Upper lobe of left lung (tissue), 4 donors: Measurements from ENCODE around the gene LCOR.

Experiments used
- CTCF ChIP-seq, 6 experiments: fragments of 450-650 bp in 4 of 6; fragments of 200-600 bp in 2 of 6; sonication (generic) in 2 of 6; IDR thresholded peaks; one replicate each; pipeline ENCODE4 v1.5.1; 2016 to 2019; ENCODE audit warnings: antibody characterized with exemption in 6 of 6
- EP300 ChIP-seq, 4 donors: sonication (generic); formaldehyde crosslinking; IDR thresholded peaks; one replicate each; pipeline ENCODE4 v1.5.1; 2017; ENCODE audit warnings: antibody characterized with exemption in 4 of 4, control low read depth in 2 of 4
- POLR2A ChIP-seq, 4 donors: fragments of 450-650 bp; IDR thresholded peaks; one replicate each; pipeline ENCODE4 v1.5.1; 2016 to 2017; ENCODE audit warnings: antibody characterized with exemption in 4 of 4, mild to moderate bottlenecking in 2 of 4
- POLR2AphosphoS5 ChIP-seq, 2 donors: sonication (generic); formaldehyde crosslinking; IDR thresholded peaks; one replicate each; pipeline ENCODE4 v1.5.1; 2017; ENCODE audit warnings: antibody characterized with exemption in 2 of 2

GRCh38 chr10:97017474-97017903 is 185.4 kb downstream of the LCOR start:
- TF ChIP-seq EP300 (IDR thresholded peaks at IDR 0.05), result no peak
- TF ChIP-seq CTCF (IDR thresholded peaks at IDR 0.05), result no peak
- no peak for TF ChIP-seq POLR2A (IDR thresholded peaks at IDR 0.05)
- TF ChIP-seq POLR2AphosphoS5 (IDR thresholded peaks at IDR 0.05), result no peak
